T1000 (cell line): Measurements from ENCODE around the gene ORAI1.
"Not testable (repeated sequence)": the region's sequence is repeated elsewhere in the genome, so short reads cannot be mapped to it uniquely, and the experiment has no call there.

Experiments
- DNase-seq: peaks from one replicate; lab custom pipeline; 2025; ENCODE audit warnings: mixed read lengths; lab: John Stamatoyannopoulos, UW

ORAI1 gene

DNA sequence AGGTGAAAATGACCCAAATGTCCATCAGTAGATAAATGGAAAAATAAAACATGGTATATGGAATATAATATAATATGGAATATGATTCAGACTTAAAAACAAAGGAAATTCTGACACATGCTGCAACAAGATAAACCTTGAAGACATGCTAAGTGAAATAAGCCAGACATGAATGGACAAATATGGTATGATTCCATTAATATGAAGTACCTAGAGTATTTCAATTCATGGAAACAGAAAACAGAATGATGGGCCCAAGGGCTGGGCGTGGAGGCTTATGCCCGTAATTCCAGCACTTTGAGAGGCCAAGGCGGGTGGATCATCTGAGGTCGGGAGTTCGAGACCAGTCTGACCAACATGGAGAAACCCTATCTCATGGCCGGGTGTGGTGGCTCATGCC lies 22.7 kb upstream of the ORAI1 start:
- no peak for DNase-seq

DNA sequence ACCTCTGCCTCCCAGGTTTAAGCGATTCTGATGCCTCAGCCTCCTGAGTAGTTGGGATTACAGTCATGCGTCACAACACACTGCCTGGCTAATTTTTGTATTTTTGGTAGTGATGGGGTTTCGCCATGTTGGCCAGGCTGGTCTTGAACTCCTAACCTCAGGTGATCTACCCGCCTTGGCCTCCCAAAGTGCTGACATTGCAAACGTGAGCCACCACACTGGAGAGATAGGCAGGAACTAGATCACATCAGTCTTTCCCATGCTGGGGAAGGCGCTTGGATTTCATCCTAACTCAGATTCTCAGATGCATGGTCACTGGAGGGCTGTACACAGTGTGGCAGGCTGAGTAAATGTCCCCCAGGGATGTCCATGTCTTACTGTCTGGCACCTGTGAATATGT lies 18.0 kb upstream of the ORAI1 start:
- no peak for DNase-seq

DNA sequence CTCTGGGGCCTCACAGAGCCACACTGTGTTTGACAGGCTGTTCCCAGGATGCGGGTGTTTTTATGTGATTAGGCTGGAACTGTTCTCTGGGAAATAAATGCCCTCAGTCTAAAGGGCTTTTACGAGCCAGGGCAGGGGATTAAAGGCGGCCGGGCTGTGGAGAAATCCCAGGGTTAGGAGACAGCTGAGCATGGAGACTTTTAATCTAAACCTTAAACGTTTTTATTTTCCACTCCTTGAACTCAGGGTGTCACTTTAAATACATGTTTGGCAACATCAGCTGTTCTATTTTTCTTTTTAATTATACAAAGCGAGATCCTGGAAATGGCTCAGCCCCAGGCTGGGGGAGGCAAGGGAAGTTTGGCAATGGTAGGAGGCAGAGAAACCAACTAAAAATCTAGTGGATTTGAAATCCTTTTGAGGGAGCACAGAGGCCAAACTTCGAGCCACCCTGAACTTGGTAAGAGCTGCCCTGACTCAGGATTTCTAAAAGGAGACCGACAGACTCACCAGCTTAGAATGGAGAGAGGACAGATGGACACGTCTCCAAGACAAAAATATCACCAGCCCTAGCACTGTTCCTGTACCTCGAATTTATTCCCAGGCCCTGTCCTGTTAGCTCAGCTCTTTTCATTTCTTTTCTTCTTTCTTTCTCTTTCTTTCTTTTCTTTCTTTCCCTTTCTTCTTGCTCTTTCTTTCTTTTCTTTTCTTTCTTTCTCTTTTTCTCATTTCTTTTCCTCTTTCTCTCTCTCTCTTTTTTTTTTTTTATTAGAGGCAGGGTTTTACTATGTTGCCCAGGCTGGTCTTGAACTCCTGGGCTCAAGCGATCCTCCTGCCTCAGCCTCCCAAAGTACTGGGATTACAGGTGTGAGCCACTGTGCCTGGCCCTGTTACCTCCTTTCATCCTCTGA lies 15.8 kb upstream of the ORAI1 start:
- DNase-seq = no peak

DNA sequence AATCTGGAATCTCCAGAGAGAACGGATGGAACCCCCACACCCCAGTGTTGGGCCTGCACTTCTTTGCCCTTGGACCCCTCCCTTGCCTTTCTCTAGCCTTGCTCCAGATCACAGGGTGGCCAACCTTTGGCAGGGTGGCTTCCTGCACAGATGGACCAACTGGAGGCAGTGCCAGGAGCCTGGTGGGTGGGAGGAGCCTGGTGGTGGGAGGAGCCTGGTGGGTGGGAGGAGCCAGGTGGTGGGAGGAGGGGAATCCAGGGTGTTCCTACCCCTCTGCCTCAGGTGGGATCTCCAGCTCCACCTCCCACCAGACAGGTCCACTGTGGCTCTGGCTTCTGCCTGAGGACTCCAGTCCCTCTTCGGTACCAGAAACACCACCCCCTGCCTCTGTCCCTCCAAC lies 15.0 kb upstream of the ORAI1 start:
- no peak for DNase-seq

DNA sequence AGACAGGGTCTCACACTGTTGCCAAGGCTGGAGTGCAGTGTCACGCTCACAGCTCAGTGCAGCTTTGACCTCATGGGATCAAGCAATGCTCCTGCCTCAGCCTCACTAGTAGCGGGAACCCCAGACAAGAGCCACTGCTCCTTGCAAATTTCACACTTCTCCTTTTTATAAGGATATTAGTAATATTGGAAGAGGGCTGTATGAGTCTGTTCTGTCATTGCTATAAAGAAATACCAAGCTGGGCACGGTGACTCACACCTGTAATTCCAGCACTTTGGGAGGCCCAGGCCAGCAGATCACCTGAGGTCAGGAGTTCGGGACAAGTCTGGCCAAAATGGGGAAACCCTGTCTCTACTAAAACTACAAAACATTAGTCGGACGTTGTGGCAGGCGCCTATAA lies 12.9 kb upstream of the ORAI1 start:
- no peak for DNase-seq

DNA sequence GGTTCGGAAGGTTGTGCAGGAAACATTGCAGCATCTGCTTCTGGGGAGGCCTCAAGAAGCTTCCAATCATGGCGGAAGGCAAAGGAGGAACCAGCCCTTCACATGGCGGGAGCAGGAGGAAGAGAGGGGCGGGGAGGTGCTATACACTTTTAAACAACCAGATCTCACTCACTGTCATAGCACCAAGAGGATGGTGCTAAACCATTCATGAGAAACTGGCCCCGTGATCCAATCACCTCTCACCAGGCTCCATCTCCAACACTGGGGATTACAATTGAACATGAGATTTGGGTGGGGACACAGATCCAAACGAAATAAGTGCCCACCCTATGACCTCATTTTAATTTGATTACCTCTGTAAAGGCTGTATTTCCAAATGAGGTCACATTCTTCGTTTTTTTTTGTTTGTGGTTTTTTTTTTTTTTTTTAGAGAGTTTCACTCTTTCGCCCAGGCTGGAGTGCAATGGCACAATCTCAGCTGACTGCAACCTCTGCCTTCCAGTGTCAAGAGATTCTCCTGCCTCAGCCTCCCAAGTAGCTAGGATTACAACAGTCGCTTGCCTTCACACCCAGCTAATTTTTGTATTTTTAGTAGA lies 11.4 kb upstream of the ORAI1 start:
- DNase-seq = no peak

DNA sequence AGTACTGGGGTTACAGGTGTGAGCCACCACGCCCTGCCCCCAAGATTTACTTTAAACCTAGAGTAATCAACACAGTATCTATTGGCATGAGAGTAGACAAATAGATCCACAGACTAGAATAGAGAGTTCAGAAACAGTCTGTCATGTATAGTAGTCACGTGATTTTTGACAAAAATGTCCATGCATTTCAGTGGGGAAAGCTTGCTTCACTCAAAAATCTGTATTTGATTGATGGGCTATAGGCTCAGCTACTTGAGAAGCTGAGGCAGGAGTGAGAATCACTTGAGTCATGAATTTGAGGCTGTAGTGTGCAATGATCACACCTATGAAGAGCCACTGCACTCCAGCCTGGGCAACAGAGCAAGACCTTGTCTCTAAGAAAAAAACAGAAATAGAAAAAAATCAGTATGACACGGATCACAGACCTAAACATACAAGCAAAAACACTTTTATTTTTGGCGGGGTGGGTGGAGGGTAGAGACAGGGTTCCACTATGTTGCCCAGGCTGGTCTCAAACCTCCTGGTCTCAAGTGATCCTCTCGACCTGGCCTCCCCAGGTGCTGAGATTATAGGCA lies 7.6 kb upstream of the ORAI1 start:
- no peak for DNase-seq

DNA sequence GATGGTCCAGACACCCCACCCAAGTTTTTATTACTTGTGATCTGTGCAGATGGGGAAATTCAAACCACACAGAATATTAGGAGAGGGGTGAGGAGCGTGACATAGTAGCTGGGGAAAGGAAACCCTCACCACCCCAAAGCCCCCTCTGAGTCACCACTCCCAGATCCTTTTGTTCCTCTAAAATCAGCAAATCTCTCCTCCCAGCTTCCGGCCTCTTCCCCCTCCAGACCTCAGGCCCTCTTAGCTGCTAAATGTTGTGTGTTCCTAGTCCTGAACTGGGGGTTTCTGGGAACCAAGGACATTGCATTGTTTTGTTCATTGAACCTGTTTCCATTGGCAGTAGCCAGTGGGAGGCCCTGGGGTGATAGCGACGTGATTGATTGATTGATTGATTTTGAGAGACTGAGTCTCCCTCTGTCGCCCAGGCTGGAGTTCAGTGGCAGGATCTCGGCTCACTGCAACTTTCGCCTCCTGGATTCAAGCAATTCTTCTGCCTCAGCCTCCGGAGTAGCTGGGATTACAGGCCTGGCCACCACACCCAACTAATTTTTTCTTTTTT lies 5.9 kb upstream of the ORAI1 start:
- no peak for DNase-seq

DNA sequence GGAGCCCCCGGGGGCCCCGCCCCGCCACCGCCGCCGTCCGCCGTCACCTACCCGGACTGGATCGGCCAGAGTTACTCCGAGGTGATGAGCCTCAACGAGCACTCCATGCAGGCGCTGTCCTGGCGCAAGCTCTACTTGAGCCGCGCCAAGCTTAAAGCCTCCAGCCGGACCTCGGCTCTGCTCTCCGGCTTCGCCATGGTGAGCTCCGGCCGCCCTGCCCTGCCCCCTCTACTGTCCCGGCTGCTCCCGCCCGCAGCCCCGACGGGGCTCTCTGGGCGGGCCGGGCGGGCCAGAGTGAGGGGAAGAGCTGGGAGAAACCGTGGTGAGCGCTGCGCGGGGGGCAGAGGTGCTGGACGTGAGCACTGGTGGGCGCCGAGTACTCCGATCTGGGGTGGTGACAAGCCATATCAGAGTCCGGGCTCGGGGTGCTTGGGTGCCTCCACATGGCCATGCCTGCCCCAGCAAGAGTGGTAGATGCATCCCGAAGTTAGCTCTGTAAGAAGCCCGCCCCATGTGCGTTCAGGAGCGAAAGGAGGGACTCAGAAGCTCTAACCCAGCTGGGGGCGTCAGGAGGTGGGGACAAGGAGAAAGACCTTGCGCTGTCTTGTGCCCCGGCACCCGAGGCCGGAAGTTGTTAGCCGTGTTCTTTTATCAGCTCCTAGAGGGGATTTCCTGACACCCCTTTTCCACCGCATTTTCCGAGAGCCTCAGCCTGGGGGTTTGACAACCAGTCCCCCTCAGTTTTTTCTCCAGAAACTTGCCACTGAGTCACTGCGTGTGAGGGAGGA lies 717 bp downstream of the ORAI1 start:
- DNase-seq = no peak

DNA sequence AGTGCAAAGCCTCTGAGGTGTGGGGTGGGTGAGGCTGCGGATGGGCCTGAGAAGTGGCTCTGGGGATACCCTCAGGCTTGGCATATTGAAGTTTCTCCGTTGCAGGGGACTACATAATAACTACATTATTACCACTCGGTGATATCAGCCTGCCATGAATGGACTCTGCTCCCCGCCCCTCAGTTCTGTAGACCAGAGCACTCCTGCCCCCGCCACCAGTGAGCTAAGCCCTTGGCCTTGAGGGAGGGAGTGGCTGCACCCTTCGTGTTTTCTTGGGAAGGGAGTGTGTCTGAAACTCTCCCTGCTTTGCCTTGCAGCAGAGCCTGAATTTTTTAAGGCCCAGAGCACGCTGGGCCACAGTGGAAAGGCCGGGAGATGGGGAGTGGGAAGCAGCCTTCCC lies 1.7 kb downstream of the ORAI1 start:
- DNase-seq = no peak

DNA sequence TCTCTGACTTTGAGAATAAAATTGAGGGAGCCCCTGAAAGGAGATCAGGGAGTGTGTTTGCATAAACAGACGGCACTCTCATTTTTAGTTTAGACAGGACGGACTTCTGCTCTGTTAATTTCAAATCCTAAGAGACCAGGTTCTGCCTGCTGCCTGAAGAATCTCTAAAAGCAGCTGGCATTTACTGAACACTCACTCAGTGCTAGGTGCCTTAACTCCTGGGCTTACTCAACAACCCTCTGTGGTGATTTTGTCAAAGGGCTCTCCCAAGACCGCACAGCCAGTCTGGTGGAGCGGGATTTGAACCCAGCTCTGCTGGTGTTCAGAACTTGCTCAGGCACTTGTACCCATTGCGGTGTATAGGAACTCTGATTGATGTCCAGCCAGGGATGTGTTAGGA lies 2.2 kb downstream of the ORAI1 start:
- no peak for DNase-seq

DNA sequence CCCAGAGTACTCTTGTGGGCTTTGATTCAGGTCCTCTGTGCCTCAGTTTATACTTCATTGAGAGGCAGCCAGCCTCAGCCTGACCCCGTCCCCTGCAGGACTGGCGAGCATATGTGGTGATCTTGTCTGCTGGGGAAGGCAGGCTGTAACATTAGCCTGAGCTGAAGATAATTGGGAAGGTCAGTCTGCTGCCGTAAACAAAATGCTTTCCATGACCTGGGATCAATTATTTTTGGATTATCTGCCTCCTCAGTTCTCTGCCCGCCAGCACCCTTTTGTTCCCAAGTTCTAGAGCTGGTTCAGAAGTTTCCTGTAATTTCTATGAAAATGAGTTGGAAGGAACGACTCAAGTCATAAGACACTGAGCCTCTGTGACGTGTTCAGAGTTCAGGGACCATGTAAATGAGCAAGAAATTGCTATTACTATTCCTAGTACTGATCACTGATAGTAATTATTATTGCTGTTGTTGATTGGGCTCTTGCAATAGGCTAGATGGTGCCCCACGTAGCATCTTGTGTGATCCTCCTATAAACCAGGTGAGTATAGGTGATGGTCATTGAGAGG lies 4.5 kb downstream of the ORAI1 start:
- DNase-seq = no peak

DNA sequence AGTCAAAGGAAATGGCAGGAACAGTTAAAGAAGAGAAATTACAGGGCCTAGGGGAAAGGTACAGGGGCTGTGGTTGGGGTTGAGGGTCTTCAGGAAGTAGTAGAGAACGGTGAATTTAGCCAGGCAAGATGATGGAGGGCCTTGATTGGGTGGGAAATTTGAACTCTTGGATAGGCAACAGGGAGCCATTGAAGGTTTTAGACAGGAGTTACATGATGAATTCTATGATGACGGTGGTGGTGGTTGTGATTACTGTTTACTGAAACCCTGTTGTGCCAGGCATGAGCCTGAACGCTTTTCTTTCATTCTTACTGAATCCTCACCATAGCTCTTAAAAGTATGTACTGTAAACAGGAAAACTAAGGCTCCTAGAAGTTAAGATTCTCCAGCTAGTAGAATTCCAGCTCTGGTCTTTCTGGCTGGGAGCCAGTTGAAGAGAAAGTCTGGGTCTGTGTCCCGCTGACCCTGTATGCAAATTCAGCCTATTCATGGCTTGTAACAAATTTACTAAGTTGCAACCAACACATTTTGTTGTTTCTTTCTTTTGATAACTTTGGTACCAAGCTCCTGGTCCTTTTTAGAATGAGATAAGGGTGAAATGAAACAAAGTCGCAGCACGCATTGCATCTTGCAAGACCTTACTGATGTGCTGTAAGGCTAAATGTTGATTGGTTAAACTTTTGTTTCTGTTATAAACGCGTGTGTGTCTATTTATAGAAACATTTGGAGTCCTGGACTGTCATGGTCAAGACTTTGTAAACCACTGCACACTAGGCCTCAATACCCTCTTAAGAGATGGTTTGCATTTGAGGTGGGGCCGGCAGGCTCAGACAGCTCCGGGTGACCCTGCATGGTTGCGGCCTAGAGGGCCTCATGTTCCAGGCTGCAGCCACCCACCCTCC lies 6.0 kb downstream of the ORAI1 start:
- DNase-seq = no peak

DNA sequence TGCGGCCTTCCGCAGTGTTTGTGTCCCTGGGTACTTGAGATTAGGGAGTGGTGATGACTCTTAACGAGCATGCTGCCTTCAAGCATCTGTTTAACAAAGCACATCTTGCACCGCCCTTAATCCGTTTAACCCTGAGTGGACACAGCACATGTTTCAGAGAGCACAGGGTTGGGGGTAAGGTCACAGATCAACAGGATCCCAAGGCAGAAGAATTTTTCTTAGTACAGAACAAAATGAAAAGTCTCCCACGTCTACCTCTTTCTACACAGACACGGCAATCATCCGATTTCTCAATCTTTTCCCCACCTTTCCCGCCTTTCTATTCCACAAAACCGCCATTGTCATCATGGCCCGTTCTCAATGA lies 7.5 kb downstream of the ORAI1 start:
- DNase-seq = not testable (repeated sequence)

DNA sequence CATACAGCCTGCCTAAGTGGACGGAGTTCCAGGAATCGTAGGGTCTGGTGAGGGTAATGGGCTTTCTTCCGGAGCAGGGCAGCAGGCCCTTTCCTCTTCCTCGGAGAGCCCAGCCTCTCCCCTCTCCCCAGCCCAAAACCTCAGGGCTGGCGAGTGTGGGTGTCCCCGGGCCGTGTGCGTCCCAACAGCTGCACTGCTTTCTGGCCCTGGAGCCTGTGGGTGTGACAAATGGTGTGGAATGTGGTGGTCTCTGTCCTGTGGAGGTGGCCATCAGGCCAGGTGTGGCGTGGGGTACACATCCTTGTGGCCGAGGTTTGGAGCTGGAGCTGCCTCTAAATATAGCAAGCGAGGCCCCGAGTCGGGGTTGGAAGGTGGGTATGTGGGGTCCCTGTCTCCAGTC lies 8.5 kb downstream of the ORAI1 start:
- DNase-seq = no peak

DNA sequence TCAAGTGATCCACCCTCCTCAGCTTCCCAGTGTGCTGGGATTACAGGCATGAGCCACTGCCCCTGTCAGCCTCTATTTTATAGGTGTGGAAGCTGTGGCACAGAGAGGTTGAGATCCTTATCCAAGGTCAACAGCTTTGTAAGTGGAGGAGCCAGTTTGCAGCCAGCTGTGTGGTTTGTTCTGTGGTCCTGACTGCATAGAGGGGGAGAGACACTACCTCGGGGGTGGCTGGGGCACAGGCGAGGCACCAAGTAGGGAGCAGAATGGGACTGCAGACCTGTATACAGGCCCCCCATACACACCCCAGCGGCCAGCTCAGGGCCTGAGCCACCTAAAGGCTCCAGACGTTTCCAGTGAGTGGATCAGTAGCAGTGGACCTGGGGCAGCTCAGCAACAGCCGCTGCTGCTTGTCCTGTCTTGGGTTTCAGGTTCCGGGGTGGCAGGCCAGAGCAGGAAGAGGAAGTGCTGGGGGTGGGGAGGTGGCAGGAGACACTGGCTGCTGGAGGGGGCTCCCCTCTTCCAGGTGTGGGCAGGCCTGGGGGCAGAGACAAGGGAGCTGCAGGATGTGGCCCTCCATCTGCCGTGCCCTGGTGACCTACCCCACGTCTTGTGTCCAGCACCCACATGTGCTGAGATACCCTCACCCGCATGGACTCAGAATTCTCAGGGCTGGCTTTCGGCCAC lies 11.0 kb downstream of the ORAI1 start:
- DNase-seq = no peak

DNA sequence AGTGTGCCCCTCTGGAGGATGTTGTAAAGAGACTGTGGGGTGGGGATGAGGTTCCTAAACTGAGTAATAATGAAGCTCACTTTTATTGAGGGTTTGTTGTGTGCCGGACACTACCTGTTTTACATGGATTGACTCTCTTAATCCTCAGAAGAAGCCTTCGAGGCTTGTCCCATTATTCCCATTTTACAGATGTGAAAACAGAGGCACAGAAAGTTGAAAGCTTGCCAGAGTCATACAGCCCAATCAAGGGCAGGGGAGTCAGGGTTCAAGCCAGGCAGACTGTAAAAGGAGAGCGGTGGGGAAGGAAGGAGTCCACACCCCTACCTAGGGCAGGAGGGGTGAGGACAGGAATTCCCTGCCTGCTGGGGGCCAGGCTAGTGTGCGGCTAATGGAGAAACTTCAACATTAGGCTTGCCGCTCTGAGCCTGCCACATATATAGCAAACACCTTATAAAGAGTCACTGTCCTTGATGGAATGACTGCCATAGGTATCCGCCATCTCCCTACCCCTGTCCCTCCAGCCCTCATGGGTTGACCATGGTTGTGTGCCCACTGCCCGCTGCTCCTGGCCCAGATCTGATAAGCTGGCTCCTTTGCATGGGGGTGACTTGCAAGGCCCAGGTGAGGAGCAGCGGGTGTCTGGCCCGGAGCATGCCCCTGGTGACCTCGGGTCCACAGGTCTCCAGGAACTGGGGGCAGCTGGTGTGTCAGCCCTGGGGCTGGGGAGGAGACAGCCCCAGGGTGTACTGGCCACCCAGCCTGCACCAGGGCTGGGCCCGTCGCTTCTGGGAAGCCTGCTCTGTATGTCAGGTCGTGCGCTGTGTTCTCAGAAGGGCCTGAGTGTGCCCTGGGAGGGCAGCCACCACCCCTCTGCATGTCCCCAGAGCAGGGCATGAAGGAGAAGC lies 12.2 kb downstream of the ORAI1 start:
- no peak for DNase-seq

DNA sequence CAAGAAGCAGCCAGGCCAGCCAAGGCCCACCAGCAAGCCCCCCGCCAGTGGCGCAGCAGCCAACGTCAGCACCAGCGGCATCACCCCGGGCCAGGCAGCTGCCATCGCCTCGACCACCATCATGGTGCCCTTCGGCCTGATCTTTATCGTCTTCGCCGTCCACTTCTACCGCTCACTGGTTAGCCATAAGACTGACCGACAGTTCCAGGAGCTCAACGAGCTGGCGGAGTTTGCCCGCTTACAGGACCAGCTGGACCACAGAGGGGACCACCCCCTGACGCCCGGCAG lies 15.0 kb downstream of the ORAI1 start:
- no peak for DNase-seq

DNA sequence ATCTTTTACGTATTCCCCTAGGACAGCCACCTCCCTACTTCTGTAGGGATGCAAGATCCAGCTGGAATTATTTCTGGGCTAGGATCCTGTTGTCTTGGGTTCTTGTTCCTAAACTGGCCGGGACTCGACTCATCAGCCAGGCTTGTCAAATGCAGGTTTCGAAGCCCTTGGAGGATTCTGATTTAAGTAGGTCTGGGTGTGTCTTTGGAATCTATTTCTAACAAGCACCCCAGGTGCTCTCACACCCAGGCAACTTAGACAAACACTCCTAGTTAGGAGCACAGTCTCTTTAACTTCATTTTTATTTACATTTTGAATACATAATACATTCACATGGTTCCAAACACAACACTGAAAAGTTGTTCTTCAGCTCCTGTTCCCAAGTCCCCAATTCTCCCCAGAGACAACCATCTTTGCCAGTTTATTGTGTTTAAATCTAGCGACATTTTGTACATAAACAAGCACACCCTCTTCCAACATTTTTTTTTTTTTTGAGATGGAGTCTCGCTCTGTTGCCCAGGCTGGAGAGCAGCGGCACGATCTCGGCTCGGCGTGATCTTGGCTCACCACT lies 22.2 kb downstream of the ORAI1 start:
- DNase-seq = no peak
